SK-N-MC (cell line): ENCODE measurements around the gene PITX2.
A peak's percentile ranks its signal among the peaks of the same experiment; 100 is the strongest.
"Not testable (repeated sequence)": the region's sequence is repeated elsewhere in the genome, so short reads cannot be mapped to it uniquely, and the experiment has no call there.

Source experiments
- DNase-seq: peaks from one replicate; pipeline ENCODE4 v3.0.0-alpha.2; 2011; ENCODE audit warnings: low read depth, low spot score
- H3K27ac ChIP-seq: fragments of 200-600 bp; sonication (generic); 2 replicates; pipeline ENCODE4 v1.5.1; 2016; ENCODE audit warnings: mixed run types
- H3K36me3 ChIP-seq: fragments of 200-600 bp; sonication (generic); 2 replicates; pipeline ENCODE4 v1.6.1; 2017; ENCODE audit warnings: antibody characterized with exemption, low read length, mixed read lengths; ENCODE audit not compliant: insufficient read depth
- H3K4me3 ChIP-seq: fragments of 200-600 bp; sonication (generic); 2 replicates; pipeline ENCODE4 v1.5.1; 2016
- H3K9ac ChIP-seq: fragments of 200-600 bp; sonication (generic); 2 replicates; pipeline ENCODE4 v1.8.0; 2017; ENCODE audit warnings: mixed run types, mixed read lengths; ENCODE audit not compliant: insufficient read length
- H3K9me3 ChIP-seq: fragments of 200-600 bp; sonication (generic); 2 replicates; pipeline ENCODE4 v1.6.1; 2017; ENCODE audit warnings: low read depth, mild to moderate bottlenecking, antibody characterized with exemption, low read length, moderate library complexity, mixed read lengths
- EZH2 ChIP-seq: fragments of 200-600 bp; sonication (generic); IDR thresholded peaks from one replicate; pipeline ENCODE4 v1.6.1; 2017; ENCODE audit warnings: antibody characterized with exemption
- FOXP2 ChIP-seq: optimal IDR thresholded peaks from 2 replicates; pipeline ENCODE3; 2011; ENCODE audit warnings: mild to moderate bottlenecking, moderate library complexity; ENCODE audit not compliant: insufficient read depth; ENCODE audit errors: extremely low read length, control extremely low read depth
- POLR2AphosphoS5 ChIP-seq: IDR thresholded peaks from 2 replicates; pipeline ENCODE4 v1.6.1; 2012; ENCODE audit warnings: mild to moderate bottlenecking, low read depth, low read length, borderline replicate concordance

Gene PITX2

DNA sequence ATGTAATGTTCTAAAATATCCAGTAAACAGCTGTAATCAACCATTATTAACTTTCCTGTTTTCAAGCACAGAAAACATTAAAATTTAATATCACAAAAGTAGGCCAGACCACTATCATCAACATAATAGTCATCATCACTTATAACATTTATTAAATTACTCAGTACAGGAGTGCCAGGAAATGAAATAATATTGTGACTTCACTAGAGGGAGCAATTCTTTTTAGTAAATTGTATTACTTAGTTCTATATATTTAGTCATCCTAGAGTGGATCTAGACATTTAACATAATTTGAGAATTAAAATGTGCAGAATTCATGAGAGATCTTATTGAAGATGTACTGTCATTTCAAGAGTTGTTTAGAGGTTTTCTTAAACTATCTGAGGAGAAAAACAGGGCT, 33.6 kb downstream of the PITX2 start:
- H3K27ac ChIP-seq: no peak overlapping the region
- TF ChIP-seq POLR2AphosphoS5 (no peak), EZH2 (no peak), FOXP2 (no peak)
- H3K9ac ChIP-seq: no peak overlapping the region
- H3K4me3 ChIP-seq: no peak overlapping the region
- no peak for DNase-seq
- no peaks in the 10 kb centered on the region for H3K36me3 ChIP-seq
- H3K9me3 ChIP-seq: no peaks in the 10 kb centered on the region

DNA sequence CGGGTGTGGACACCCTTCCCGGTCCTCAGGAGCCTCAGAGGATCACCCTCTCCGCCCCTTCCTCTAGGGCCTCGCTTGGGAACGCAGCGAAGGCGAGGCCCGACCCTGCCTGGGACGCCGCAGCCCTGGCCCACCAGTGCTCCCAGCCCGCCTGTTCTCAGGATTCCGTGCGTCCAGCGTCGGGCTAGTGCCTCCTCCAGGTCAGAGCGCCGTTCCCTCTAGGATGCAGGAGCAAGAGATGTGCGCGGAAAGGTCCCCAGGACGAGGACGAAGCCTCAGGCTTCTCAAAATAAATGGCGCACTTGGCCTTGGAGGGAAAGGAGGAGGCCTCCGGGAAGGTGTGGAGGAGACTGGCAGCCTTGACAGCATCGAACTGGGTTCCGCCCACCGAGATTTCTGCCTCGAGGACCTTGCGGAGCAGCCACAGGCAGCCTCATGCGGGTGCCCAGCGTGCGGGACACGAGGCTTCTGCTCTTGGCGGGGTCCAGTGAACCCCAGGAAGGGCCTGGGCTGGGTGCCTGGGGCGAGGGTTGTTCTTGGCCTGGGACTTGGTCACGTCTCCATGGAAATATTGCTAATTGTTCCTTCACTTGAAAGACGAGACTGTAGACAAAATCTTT, 35.1 kb downstream of the PITX2 start:
- Histone ChIP-seq H3K4me3 (no peak overlapping the region), H3K27ac (no peak overlapping the region), H3K9me3 (no peaks in the 10 kb centered on the region), H3K9ac (no peak overlapping the region), H3K36me3 (no peaks in the 10 kb centered on the region)
- no peak for DNase-seq
- TF ChIP-seq FOXP2: no peak
- no peak for TF ChIP-seq POLR2AphosphoS5
- no peak for TF ChIP-seq EZH2

DNA sequence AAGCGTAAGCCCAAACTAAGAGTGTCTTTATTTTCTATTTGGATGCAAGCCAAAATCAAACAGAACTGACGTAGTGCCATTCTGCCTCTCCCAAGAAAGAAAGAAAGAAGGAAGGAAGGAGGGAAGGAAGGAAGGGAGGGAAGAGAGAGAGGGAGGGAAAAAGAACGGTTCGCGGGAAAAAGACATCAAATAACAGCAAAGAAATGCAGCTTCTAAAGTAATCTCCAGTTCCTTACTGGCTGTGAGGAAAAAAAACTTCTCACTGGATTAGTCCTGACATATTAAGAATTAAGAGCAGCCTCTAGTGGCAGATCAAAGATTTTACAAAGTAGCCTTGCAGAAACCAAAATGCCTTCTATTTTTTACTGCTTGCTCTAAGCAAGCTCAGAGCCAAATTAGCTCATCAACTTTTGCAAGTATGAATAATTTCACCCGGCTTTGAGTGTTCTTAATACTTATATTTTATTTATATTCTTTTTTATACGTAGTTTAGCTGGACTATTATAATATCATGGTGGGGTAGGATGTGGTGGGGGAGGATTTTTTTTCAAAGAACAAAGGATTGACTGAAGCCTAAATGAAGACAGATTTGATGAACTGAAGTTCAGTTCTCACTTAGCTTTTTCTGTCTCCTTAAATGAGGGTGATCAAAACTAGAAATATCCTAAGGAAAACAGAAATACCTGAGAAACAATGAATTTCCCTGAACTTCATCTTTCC, 36.6 kb downstream of the PITX2 start:
- peak; percentile 62 for DNase-seq
- H3K36me3 ChIP-seq: no peaks in the 10 kb centered on the region

DNA sequence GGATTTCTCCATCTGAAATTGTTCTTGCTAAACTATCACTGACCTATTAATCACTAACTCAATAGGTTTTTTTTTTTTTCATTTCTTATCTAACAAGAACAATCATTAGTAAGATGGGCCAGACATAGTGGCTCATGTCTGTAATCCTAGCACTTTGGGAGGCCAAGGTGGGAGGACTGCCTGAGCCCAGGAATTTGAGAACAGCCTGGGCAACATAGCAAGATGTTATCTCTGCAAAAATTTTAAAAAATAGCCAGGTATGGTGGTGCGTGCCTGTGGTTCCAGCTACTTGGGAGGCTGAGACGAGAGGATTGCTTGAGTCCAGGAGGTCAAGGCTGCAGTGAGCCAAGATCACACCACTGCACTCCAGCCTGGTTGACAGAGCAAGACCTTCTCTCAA, 46.2 kb downstream of the PITX2 start:
- not testable (repeated sequence) for H3K9me3 ChIP-seq, H3K4me3 ChIP-seq, H3K36me3 ChIP-seq, H3K27ac ChIP-seq, H3K9ac ChIP-seq, DNase-seq

More for the DNA sequence above, 36.6 kb downstream of the PITX2 start:
- Histone ChIP-seq H3K27ac (no peak overlapping the region), H3K9me3 (no peaks in the 10 kb centered on the region), H3K9ac (no peak overlapping the region), H3K4me3 (no peak overlapping the region)
- no peak for TF ChIP-seq POLR2AphosphoS5
- no peak for TF ChIP-seq FOXP2
- no peak for TF ChIP-seq EZH2
